ENCODE measurements around the gene CP.

CP gene

GRCh38 chr3:149227591-149228268 is 6.1 kb upstream of the CP start:
- no peak overlapping the region for H3K27ac ChIP-seq (ENCODE audit: low read length)
- no peaks in the 10 kb centered on the region for H4K20me1 ChIP-seq (ENCODE audit: insufficient read depth, low read length)
- no peak overlapping the region for H3K4me2 ChIP-seq (ENCODE audit: insufficient read depth, low read length)
- no peak overlapping the region for H2AFZ ChIP-seq (ENCODE audit: low read depth, low read length)
- H3K27me3 ChIP-seq (ENCODE audit: insufficient read depth, low read length, poor library complexity) = peaks cover 4% of the 10 kb centered on the region
- no peak overlapping the region for H3K9ac ChIP-seq (ENCODE audit: low read depth, low read length)
- H3K79me2 ChIP-seq (ENCODE audit: insufficient read depth, low read length) = no peaks in the 10 kb centered on the region
- DNase-seq (no peak), ATAC-seq (ENCODE audit: insufficient read depth, low read depth) (no peak)
- TF ChIP-seq EZH2 (IDR thresholded peaks at IDR 0.05; ENCODE audit: borderline replicate concordance, low read depth, low read length, severe bottlenecking) (no peak), CTCF (IDR thresholded peaks at IDR 0.05; ENCODE audit: borderline replicate concordance, extremely low read depth, low read length, poor library complexity, severe bottlenecking) (no peak)
- H3K4me3 ChIP-seq (ENCODE audit: low read depth in 1 of 2, low read length in 2 of 2) = no peak overlapping the region
- no peaks in the 10 kb centered on the region for H3K9me3 ChIP-seq (ENCODE audit: insufficient read depth, low read length, severe bottlenecking)
- peaks cover 12% of the 10 kb centered on the region for H3K4me1 ChIP-seq (ENCODE audit: insufficient read depth, low read length)
- no peaks in the 10 kb centered on the region for H3K36me3 ChIP-seq (ENCODE audit: insufficient read depth, low read length)

GRCh38 chr3:149226776-149227175 is 5.1 kb upstream of the CP start:
- Histone ChIP-seq H3K4me2 (ENCODE audit: insufficient read depth, low read length) (no peak overlapping the region), H4K20me1 (ENCODE audit: insufficient read depth, low read length) (no peaks in the 10 kb centered on the region), H3K9ac (ENCODE audit: low read depth, low read length) (no peak overlapping the region), H3K36me3 (ENCODE audit: insufficient read depth, low read length) (no peaks in the 10 kb centered on the region), H3K9me3 (ENCODE audit: insufficient read depth, low read length, severe bottlenecking) (no peaks in the 10 kb centered on the region), H2AFZ (ENCODE audit: low read depth, low read length) (no peak overlapping the region), H3K27ac (ENCODE audit: low read length) (no peak overlapping the region), H3K4me3 (ENCODE audit: low read depth in 1 of 2, low read length in 2 of 2) (no peak overlapping the region), H3K4me1 (ENCODE audit: insufficient read depth, low read length) (peaks cover 12% of the 10 kb centered on the region), H3K79me2 (ENCODE audit: insufficient read depth, low read length) (no peaks in the 10 kb centered on the region), H3K27me3 (ENCODE audit: insufficient read depth, low read length, poor library complexity) (peaks cover 4% of the 10 kb centered on the region)
- no peak for DNase-seq
- ATAC-seq (ENCODE audit: insufficient read depth, low read depth) = no peak
- TF ChIP-seq CTCF (IDR thresholded peaks at IDR 0.05; ENCODE audit: borderline replicate concordance, extremely low read depth, low read length, poor library complexity, severe bottlenecking) (no peak), EZH2 (IDR thresholded peaks at IDR 0.05; ENCODE audit: borderline replicate concordance, low read depth, low read length, severe bottlenecking) (no peak)

GRCh38 chr3:149224736-149225594 is 3.3 kb upstream of the CP start:
- Histone ChIP-seq H2AFZ (ENCODE audit: low read depth, low read length) (no peak overlapping the region), H3K4me3 (ENCODE audit: low read depth in 1 of 2, low read length in 2 of 2) (peak overlapping the region in 1 of 2 experiments; percentile 36; a peak in 1 of 4 replicates), H3K4me1 (ENCODE audit: insufficient read depth, low read length) (peaks cover 12% of the 10 kb centered on the region), H3K27me3 (ENCODE audit: insufficient read depth, low read length, poor library complexity) (peaks cover 4% of the 10 kb centered on the region), H3K9me3 (ENCODE audit: insufficient read depth, low read length, severe bottlenecking) (no peaks in the 10 kb centered on the region), H3K9ac (ENCODE audit: low read depth, low read length) (no peak overlapping the region), H3K79me2 (ENCODE audit: insufficient read depth, low read length) (no peaks in the 10 kb centered on the region), H3K36me3 (ENCODE audit: insufficient read depth, low read length) (no peaks in the 10 kb centered on the region), H3K4me2 (ENCODE audit: insufficient read depth, low read length) (peak overlapping the region; percentile 45; the same call in 1 of the 2 replicates), H4K20me1 (ENCODE audit: insufficient read depth, low read length) (no peaks in the 10 kb centered on the region), H3K27ac (ENCODE audit: low read length) (no peak overlapping the region)
- DNase-seq = no peak
- peak; percentile 44; the same call in 2 of the 3 replicates for ATAC-seq (ENCODE audit: insufficient read depth, low read depth)
- TF ChIP-seq EZH2 (IDR thresholded peaks at IDR 0.05; ENCODE audit: borderline replicate concordance, low read depth, low read length, severe bottlenecking) (no peak), CTCF (IDR thresholded peaks at IDR 0.05; ENCODE audit: borderline replicate concordance, extremely low read depth, low read length, poor library complexity, severe bottlenecking) (no peak)

Measured in DND-41 (cell line).